BLaER1 treated with 17β-estradiol and CSF1 and Interleukin-3, amounts not matched to agents 10 nM and 100 nM (cell line): ENCODE measurements around the gene HOTAIR.
A peak's percentile ranks its signal among the peaks of the same experiment; 100 is the strongest.

Experiments
- H3K27ac ChIP-seq, 11 experiments: shearing (Covaris generic); formaldehyde crosslinking; 2 replicates each; pipeline ENCODE4 v1.8.1; 2022
- H3K27me3 ChIP-seq, 11 experiments: shearing (Covaris generic); formaldehyde crosslinking; 2 replicates each; pipeline ENCODE4 v1.8.1; 2022
- H3K36me3 ChIP-seq, 11 experiments: shearing (Covaris generic); formaldehyde crosslinking; 2 replicates each; pipeline ENCODE4 v1.8.1; 2022
- H3K4me1 ChIP-seq, 10 experiments: shearing (Covaris generic); formaldehyde crosslinking; 2 replicates each; pipeline ENCODE4 v1.8.1; 2022
- H3K4me2 ChIP-seq, 11 experiments: shearing (Covaris generic); formaldehyde crosslinking; 2 replicates each; pipeline ENCODE4 v1.8.1; 2022
- H3K4me3 ChIP-seq, 10 experiments: shearing (Covaris generic); formaldehyde crosslinking; 2 replicates each; pipeline ENCODE4 v1.8.1; 2022
- H3K9ac ChIP-seq, 11 experiments: shearing (Covaris generic); formaldehyde crosslinking; 2 replicates each; pipeline ENCODE4 v1.8.1; 2022
- H3K9me3 ChIP-seq, 11 experiments: shearing (Covaris generic); formaldehyde crosslinking; replicated peaks in 1 of 11; 2 replicates each; pipeline ENCODE4 v1.8.1; 2022
- H4K20me1 ChIP-seq, 11 experiments: shearing (Covaris generic); formaldehyde crosslinking; 2 replicates each; pipeline ENCODE4 v1.8.1; 2022
- Cebpa-rat ChIP-seq, 11 experiments: shearing (Covaris generic); IDR thresholded peaks; 2 replicates each; pipeline ENCODE4 v1.8.1; 2022

Gene HOTAIR

DNA sequence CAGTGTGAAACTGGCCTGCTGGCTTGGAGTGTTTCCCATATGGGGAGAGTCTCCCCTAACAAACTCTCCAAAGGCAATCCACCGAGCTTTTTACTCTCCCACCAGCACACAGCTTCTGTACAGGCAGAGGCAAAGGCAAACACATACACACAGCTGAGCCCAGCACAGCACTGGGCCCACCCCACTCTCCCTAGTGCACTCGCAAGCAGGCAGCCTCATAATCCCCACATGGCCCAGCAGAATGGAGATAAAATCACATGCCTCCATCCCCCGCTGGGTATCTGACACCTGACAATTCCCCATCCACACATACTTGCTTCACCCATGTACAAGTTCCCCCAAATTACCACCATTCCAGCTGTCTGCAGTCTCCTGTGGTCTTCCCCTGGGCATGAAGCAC is 16.6 kb downstream of the HOTAIR start:
- Histone ChIP-seq H4K20me1 (peaks cover 0 to 89% (median 63%) of the 10 kb centered on the region in 11 experiments; a peak in 16 of 22 replicates), H3K36me3 (no peaks in the 10 kb centered on the region), H3K27me3 (peaks cover 100% of the 10 kb centered on the region in 11 experiments), H3K4me3 (no peak overlapping the region), H3K9me3 (peaks cover 9 to 68% (median 37%) of the 10 kb centered on the region in 11 experiments; a peak in 19 of 22 replicates), H3K27ac (no peak overlapping the region), H3K9ac (no peak overlapping the region), H3K4me2 (no peak overlapping the region), H3K4me1 (peaks cover 0 to 9% (median 7%) of the 10 kb centered on the region in 10 experiments; a peak in 8 of 20 replicates)
- TF ChIP-seq Cebpa-rat (IDR thresholded peaks at IDR 0.05): no peak

DNA sequence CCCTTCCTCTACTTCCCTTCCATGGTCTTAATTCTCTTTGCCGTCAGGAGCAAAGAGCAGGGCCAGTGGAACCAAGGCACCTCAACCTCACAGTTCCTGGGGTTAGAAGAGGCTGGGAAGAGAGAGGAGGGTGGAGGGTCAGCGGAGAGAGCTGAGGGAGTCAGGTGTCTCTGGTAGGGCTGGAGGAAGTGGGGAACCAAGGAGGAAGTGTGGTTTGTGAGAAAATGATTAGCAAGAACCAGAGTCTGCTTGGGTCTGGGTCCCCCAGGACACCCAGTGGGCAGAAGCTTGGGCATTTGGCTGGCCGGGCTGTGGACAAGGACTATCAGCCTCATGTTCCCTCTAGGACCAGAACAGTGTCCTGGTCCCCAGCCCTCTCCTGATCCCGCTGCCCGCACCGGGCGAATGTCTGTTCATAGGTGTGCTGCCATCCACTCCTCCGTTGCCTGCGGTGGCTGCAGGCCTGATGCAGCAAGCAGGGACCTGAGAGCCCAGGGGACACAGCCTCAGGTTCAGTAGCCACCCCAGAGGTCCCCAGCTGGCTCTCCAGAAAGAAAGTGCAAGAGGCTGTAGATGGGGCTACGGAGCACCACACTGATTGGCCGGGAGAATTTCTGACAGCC is 17.7 kb downstream of the HOTAIR start:
- no peak overlapping the region for H3K4me3 ChIP-seq
- no peak overlapping the region for H3K27ac ChIP-seq
- H3K4me1 ChIP-seq: peaks cover 0 to 9% (median 7%) of the 10 kb centered on the region in 10 experiments; a peak in 8 of 20 replicates
- H3K9ac ChIP-seq: no peak overlapping the region
- H3K27me3 ChIP-seq: peaks cover 100% of the 10 kb centered on the region in 11 experiments
- H3K4me2 ChIP-seq: peak overlapping the region in 5 of 11 experiments; percentile 2 to 20 (median 10); a peak in 4 of 22 replicates
- H4K20me1 ChIP-seq: peaks cover 0 to 94% (median 74%) of the 10 kb centered on the region in 11 experiments; a peak in 17 of 22 replicates
- no peaks in the 10 kb centered on the region for H3K36me3 ChIP-seq
- peaks cover 9 to 72% (median 34%) of the 10 kb centered on the region in 11 experiments; a peak in 19 of 22 replicates for H3K9me3 ChIP-seq
- TF ChIP-seq Cebpa-rat (IDR thresholded peaks at IDR 0.05): no peak

DNA sequence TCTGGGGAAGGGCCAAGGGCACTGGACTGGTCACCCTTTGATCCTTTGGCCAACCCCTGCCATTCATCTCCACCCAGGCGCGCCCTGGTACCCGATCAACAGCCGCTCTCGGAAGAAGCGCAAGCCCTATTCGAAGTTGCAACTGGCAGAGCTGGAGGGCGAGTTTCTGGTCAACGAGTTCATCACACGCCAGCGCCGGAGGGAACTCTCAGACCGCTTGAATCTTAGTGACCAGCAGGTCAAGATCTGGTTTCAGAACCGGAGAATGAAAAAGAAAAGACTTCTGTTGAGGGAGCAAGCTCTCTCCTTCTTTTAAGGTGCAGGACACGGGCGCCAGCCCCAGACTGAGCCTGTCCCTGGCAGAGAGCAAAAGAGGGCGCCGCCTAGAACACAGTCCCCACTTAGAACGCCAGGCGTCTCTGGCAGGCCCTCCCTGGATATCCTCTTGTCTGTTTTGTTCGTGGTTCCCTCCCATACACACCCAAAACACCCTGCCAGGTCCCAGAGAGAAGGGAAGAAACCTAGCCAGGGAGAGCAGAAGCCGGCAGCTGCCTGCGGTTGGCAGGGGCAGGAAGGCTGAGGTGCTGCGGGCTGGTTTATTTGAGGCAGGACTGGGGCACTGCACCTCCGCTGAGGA is 18.4 kb downstream of the HOTAIR start:
- Histone ChIP-seq H3K4me2 (peak overlapping the region in 5 of 11 experiments; percentile 2 to 20 (median 10); a peak in 4 of 22 replicates), H3K9me3 (peaks cover 9 to 71% (median 32%) of the 10 kb centered on the region in 11 experiments; a peak in 19 of 22 replicates), H3K27me3 (peaks cover 100% of the 10 kb centered on the region in 11 experiments), H3K36me3 (no peaks in the 10 kb centered on the region), H3K4me1 (peaks cover 0 to 9% (median 7%) of the 10 kb centered on the region in 10 experiments; a peak in 8 of 20 replicates), H3K4me3 (no peak overlapping the region), H3K27ac (no peak overlapping the region), H3K9ac (no peak overlapping the region), H4K20me1 (peaks cover 0 to 94% (median 75%) of the 10 kb centered on the region in 11 experiments; a peak in 17 of 22 replicates)
- TF ChIP-seq Cebpa-rat (IDR thresholded peaks at IDR 0.05): no peak

DNA sequence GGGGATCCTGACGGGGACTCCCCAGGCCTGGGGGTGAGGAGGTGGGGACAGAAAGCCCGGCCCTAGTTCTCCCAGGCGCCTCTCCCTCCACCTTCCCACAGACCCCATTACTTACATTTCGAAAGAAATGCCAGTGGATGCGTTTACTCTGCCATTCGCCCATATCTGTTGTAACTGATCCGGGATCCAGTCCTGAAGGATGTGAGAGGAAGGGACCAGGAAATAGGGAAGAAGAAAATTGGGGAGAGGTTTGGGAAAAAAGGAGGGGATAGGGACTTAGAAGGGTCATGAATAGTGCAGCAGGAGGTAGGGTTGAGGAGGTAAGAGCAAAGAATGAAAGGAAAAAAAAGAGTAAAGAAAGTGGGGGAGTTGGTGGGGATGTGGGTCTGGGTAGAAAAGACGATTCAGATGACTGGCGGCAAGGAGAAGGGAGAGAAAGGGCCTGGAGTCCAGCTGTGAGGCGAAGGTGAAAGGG is 18.9 kb downstream of the HOTAIR start:
- no peak overlapping the region for H3K27ac ChIP-seq
- H3K27me3 ChIP-seq: peaks cover 100% of the 10 kb centered on the region in 11 experiments
- no peaks in the 10 kb centered on the region for H3K36me3 ChIP-seq
- no peak overlapping the region for H3K4me3 ChIP-seq
- no peak for TF ChIP-seq Cebpa-rat (IDR thresholded peaks at IDR 0.05)
- H4K20me1 ChIP-seq: peaks cover 0 to 94% (median 75%) of the 10 kb centered on the region in 11 experiments; a peak in 17 of 22 replicates
- peaks cover 0 to 9% (median 7%) of the 10 kb centered on the region in 10 experiments; a peak in 8 of 20 replicates for H3K4me1 ChIP-seq
- no peak overlapping the region for H3K4me2 ChIP-seq
- H3K9ac ChIP-seq: no peak overlapping the region
- H3K9me3 ChIP-seq: peaks cover 9 to 68% (median 27%) of the 10 kb centered on the region in 11 experiments; a peak in 19 of 22 replicates

DNA sequence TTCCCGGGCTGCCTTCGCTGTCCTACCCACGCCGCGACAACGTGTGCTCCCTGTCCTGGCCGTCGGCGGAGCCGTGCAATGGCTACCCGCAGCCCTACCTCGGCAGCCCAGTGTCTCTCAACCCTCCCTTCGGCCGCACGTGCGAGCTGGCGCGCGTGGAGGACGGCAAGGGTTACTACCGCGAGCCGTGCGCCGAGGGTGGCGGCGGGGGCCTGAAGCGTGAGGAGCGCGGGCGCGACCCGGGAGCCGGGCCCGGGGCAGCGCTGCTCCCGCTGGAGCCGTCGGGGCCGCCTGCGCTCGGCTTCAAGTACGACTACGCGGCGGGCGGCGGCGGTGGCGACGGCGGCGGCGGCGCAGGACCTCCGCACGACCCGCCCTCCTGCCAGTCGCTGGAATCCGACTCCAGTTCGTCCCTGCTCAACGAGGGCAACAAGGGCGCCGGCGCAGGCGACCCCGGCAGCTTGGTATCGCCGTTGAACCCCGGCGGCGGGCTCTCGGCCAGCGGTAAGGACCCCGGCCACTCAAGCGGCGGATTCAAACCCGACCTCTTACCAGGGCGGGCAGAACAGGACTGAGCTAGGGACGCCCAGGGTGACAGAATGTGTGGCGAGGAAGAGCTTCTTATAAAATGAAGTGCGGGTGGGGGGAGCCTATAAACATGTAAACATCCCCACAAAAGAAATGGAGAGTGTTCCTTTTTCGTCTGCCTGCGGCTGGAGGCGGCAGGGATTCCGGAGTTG is 19.5 kb downstream of the HOTAIR start:
- peaks cover 0 to 95% (median 81%) of the 10 kb centered on the region in 11 experiments; a peak in 17 of 22 replicates for H4K20me1 ChIP-seq

DNA sequence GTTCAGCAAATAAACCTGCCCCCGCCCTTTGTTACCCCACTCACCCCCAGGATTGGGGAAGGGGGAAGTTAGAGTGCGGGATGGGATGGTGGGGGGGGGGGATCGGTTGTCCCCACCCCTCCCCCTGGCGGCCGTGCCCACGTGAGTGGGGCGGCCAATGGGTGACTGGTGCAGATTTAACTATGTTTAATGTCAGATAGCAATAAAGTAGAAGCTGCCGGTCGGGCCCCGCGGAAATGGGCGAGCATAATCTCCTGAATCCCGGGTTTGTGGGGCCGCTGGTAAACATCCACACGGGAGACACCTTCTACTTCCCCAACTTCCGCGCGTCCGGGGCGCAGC is 20.1 kb downstream of the HOTAIR start, which contains the start of gene HOXC12:
Gene HOXC12, plus strand, starts transcription at position 210 of the 342 bp plus-strand sequence. Its CDS starts 27 bp downstream, at position 237.
- peak within 1 kb of the TSS in 1 of 10 experiments; percentile 11; a peak in 1 of 20 replicates for H3K4me3 ChIP-seq
- H3K36me3 ChIP-seq: no peaks in the 10 kb centered on the region
- no peak within 1 kb of the TSS for H3K9ac ChIP-seq
- TF ChIP-seq Cebpa-rat (IDR thresholded peaks at IDR 0.05): no peak
- H4K20me1 ChIP-seq: peaks cover 0 to 95% (median 84%) of the 10 kb centered on the region in 11 experiments; a peak in 17 of 22 replicates
- peaks cover 9 to 68% (median 21%) of the 10 kb centered on the region in 11 experiments; a peak in 19 of 22 replicates for H3K9me3 ChIP-seq
- H3K27ac ChIP-seq: no peak within 1 kb of the TSS
- peaks cover 0 to 9% (median 7%) of the 10 kb centered on the region in 10 experiments; a peak in 8 of 20 replicates for H3K4me1 ChIP-seq
- peaks cover 100% of the 10 kb centered on the region in 11 experiments for H3K27me3 ChIP-seq
- no peak within 1 kb of the TSS for H3K4me2 ChIP-seq

More for the DNA sequence above, 19.5 kb downstream of the HOTAIR start:
- H3K4me3 ChIP-seq: peak overlapping the region in 1 of 10 experiments; percentile 11; a peak in 1 of 20 replicates
- H3K9me3 ChIP-seq: peaks cover 9 to 68% (median 23%) of the 10 kb centered on the region in 11 experiments; a peak in 19 of 22 replicates
- H3K9ac ChIP-seq: no peak overlapping the region
- no peak overlapping the region for H3K27ac ChIP-seq
- peaks cover 0 to 9% (median 7%) of the 10 kb centered on the region in 10 experiments; a peak in 8 of 20 replicates for H3K4me1 ChIP-seq
- H3K4me2 ChIP-seq: no peak overlapping the region
- no peak for TF ChIP-seq Cebpa-rat (IDR thresholded peaks at IDR 0.05)
- no peaks in the 10 kb centered on the region for H3K36me3 ChIP-seq
- peaks cover 100% of the 10 kb centered on the region in 11 experiments for H3K27me3 ChIP-seq

DNA sequence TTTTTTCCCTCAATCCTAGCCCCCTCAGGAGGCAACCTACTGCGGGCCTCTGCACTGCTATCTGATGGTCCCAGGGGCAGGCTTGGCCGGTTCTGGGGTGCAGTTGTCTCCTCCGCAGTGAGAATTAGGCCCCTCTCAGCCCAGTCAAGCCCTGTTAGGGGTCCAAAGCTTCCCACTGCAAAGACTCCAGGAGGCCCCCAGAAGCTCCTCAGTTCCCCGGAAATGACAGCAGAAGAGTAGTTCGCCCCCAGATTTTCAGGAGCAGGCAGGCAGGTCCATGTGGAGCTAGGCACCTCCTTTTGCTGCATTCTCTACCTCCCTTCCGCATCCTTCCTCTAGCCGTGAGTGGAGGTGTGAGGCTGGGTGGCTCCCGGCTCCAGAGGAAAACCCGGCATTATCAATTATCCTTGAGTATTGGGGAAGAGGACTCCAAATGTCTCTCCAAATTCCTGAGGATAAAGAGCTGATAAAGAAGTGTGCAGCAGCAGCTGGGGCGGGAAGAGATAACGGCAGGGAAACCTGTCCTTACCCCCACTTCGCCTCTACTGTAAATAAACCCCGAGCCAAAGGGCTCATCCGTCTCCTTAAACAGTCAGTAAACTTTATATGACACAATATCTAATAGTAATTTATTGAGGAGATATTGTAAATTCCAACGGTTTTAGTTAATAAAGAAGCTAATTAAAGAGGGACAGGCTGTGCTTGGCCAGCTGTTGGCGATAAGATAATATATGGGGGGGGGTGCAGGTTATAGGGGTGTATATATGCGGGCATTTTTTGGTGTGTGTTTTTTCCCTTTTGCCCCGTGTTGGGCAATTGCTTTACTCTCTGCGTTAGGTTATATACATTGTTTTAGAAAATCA is 20.7 kb downstream of the HOTAIR start:
- H3K27me3 ChIP-seq: peaks cover 100% of the 10 kb centered on the region in 11 experiments
- no peak overlapping the region for H3K4me2 ChIP-seq
- H4K20me1 ChIP-seq: peaks cover 0 to 95% (median 84%) of the 10 kb centered on the region in 11 experiments; a peak in 17 of 22 replicates
- peaks cover 9 to 68% (median 19%) of the 10 kb centered on the region in 11 experiments; a peak in 19 of 22 replicates for H3K9me3 ChIP-seq
- peaks cover 0 to 9% (median 7%) of the 10 kb centered on the region in 10 experiments; a peak in 8 of 20 replicates for H3K4me1 ChIP-seq
- H3K9ac ChIP-seq: no peak overlapping the region
- no peaks in the 10 kb centered on the region for H3K36me3 ChIP-seq
- H3K27ac ChIP-seq: no peak overlapping the region
- no peak for TF ChIP-seq Cebpa-rat (IDR thresholded peaks at IDR 0.05)
- no peak overlapping the region for H3K4me3 ChIP-seq
